Measurements from ENCODE around the gene EVI2B.

DNA sequence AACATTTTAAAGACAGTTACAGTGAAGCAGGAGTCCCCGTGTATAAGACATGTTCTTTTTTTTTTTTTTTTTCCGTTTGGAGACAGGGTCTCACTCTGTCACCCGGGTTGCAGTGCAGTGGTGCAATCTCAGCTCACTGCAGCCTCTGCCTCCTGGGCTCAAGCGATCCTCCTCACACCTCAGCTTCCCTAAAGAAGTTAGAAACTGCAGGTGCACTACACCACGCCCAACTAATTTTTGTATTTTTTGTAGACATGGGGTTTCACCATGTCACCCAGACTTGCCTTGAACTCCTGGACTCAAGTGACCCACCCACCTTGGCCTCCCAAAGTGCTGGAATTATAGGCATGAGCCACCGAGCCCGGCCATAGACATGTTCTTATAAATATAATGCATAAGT lies 3.0 kb downstream of the EVI2B start:
- TF ChIP-seq, protein P1, sequence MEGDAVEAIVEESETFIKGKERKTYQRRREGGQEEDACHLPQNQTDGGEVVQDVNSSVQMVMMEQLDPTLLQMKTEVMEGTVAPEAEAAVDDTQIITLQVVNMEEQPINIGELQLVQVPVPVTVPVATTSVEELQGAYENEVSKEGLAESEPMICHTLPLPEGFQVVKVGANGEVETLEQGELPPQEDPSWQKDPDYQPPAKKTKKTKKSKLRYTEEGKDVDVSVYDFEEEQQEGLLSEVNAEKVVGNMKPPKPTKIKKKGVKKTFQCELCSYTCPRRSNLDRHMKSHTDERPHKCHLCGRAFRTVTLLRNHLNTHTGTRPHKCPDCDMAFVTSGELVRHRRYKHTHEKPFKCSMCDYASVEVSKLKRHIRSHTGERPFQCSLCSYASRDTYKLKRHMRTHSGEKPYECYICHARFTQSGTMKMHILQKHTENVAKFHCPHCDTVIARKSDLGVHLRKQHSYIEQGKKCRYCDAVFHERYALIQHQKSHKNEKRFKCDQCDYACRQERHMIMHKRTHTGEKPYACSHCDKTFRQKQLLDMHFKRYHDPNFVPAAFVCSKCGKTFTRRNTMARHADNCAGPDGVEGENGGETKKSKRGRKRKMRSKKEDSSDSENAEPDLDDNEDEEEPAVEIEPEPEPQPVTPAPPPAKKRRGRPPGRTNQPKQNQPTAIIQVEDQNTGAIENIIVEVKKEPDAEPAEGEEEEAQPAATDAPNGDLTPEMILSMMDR (IDR thresholded peaks at IDR 0.05; ENCODE audit: low read depth, low read length, poor library complexity, severe bottlenecking): no peak
- TF ChIP-seq EZH2phosphoT487 (IDR thresholded peaks at IDR 0.05; ENCODE audit: borderline replicate concordance, low read length): no peak

Data from DOHH2 (cell line).